Endometrial microvascular endothelial cells (primary cell): ENCODE data around the gene ARHGAP30. TPM values are rescaled to one million over a fixed set of nuclear protein-coding genes. Genes with fewer than 3 reads are reported as not detected.
"Not testable (repeated sequence)": the region's sequence is repeated elsewhere in the genome, so short reads cannot be mapped to it uniquely, and the experiment has no call there.

ENCODE experiments used
- in situ Hi-C: cut with HindIII; loops from 2 replicates; pipeline ENCODE4 v1.10.0; 2017; ENCODE audit warnings: low sequenced_read_pairs, low pct_unique_long_range_greater_than_20kb; ENCODE audit errors: inconsistent ontology term
- total RNA-seq: library from RNA; depleted of rRNA; stranded (reverse); fragments of >200 nt; gene quantifications from one replicate; pipeline ENCODE4 v1.2.3, GENCODE V29; 2015; ENCODE audit errors: inconsistent ontology term

Gene ARHGAP30, protein sequence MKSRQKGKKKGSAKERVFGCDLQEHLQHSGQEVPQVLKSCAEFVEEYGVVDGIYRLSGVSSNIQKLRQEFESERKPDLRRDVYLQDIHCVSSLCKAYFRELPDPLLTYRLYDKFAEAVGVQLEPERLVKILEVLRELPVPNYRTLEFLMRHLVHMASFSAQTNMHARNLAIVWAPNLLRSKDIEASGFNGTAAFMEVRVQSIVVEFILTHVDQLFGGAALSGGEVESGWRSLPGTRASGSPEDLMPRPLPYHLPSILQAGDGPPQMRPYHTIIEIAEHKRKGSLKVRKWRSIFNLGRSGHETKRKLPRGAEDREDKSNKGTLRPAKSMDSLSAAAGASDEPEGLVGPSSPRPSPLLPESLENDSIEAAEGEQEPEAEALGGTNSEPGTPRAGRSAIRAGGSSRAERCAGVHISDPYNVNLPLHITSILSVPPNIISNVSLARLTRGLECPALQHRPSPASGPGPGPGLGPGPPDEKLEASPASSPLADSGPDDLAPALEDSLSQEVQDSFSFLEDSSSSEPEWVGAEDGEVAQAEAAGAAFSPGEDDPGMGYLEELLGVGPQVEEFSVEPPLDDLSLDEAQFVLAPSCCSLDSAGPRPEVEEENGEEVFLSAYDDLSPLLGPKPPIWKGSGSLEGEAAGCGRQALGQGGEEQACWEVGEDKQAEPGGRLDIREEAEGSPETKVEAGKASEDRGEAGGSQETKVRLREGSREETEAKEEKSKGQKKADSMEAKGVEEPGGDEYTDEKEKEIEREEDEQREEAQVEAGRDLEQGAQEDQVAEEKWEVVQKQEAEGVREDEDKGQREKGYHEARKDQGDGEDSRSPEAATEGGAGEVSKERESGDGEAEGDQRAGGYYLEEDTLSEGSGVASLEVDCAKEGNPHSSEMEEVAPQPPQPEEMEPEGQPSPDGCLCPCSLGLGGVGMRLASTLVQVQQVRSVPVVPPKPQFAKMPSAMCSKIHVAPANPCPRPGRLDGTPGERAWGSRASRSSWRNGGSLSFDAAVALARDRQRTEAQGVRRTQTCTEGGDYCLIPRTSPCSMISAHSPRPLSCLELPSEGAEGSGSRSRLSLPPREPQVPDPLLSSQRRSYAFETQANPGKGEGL
- total RNA-seq: not detected

DNA sequence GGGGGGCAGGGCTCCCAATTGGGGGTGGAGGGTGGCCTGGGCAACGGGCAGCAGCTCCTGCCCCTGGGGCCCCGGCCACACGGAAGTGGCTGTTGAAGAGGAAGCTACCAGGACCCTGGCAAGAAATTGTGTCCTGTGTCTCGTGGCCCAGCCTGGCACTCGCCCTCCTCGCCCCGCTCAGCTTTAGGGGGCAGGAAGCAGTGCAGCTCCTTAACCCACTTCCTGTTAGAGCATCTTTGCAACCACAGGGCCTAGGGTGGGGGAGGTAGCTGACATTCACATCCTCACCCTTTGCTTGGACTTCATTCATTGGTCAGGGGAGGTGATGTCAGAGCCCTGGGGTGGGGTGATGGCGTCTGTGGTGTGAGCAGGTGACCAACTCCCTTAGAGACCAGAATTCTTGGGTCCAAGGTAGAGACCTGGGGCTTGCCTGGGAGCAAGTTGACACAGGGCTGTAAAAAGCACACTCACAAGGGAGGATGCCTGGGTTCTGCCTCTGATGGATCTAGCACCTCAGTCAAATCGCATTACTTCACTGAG, at the start of gene ARHGAP30:
Gene ARHGAP30, minus strand, starts transcription at position 161 of the 540 bp plus-strand sequence. CDS start 267 bp downstream, outside the sequence.
- in situ Hi-C loops: no loop called here

DNA sequence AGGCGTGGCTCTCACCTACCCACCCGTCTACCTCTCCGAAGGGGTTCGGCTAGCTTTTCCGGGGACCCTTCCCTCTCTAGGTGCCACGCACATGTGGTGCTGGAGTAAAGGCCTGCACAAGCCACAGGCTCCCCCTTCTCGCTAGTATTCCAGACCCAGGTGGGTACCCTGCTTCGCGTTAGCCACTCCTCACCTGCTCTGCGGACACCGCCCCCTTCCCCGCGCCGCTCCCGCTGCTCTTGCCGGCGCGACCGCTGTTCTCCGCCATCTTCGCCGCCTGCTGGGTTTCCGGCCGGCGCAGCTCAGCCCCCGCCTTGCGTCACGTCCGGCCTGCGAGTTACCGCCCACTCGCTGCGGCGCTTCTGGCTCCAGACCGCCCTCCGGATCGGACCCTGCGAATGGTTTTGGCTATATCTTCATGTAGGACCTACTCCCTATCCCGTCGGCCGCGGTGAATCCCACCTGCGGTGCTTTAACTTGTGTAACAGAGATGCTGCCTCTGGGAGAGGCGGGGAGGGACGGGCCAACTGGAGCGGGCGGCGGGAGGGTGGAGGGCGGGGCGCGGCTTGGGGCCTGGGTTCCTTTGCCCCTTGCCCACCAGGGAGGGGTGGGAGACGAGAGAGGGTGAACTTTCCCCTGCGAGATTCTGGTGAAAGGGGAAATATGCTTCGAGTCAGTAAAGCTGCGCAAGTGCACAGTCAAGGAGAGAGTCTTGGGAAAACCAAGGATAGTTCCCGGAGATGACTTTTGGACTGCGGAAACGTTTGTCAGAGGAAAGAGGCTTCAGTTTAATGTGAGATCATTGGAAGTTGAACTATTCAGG, 48.3 kb upstream of the ARHGAP30 start, which contains the start of the genes NIT1 and PFDN2:
Gene NIT1, plus strand, starts transcription at position 347 of the 823 bp plus-strand sequence. Its CDS starts 72 bp downstream, at position 419.
Gene PFDN2, minus strand, starts transcription at position 279 of the 823 bp plus-strand sequence. Its CDS starts 11 bp downstream, at position 268.
- in situ Hi-C loops: no loop called here

DNA sequence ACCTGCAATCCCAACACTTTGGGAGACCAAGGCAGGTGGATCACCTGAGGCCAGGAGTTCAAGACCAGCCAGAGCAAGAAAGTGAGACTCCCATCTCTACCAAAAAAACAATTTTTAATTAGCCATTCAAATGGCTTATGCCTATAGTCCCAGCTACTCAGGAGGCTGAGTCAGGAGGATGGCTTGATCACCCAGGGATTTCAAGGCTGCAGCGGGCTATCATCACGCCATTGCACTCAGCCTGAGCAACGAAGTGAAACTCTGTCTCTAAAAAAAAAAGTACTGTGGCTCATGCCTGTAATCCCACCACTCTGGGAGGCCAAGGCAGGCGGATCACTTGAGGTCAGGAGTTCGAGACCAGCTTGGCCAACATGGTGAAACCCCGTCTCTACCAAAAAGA, 46.3 kb upstream of the ARHGAP30 start:
- in situ Hi-C loops: not testable (repeated sequence)

GRCh38 chr1:161115132-161115711, 45.5 kb upstream of the ARHGAP30 start:
- in situ Hi-C loops: no loop called here

- in situ Hi-C loops: no loop called here
These were observed 44.9 kb upstream of the ARHGAP30 start for GRCh38 chr1:161114556-161114955.

DNA sequence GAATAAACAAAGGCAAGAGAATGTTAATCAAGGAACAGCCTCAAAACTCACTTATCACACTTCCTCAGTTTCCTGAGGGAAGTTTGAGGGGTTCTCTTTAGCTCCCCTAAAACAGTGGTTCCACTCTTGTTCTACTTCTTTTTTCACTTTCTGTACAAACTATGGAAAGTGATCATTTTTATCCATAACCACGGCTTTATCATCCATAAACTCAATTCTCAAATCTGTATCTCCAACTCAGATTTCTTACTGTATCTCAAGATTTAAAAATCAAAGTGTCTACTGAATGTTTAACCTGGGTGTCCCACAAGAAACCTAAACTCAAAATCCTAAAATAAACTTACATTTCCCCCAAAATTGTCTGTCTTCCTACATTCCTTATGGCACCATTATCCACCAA, 44.2 kb upstream of the ARHGAP30 start:
- in situ Hi-C loops: no loop called here

GRCh38 chr1:161111527-161111926, 41.8 kb upstream of the ARHGAP30 start:
- in situ Hi-C loops: no loop called here

DNA sequence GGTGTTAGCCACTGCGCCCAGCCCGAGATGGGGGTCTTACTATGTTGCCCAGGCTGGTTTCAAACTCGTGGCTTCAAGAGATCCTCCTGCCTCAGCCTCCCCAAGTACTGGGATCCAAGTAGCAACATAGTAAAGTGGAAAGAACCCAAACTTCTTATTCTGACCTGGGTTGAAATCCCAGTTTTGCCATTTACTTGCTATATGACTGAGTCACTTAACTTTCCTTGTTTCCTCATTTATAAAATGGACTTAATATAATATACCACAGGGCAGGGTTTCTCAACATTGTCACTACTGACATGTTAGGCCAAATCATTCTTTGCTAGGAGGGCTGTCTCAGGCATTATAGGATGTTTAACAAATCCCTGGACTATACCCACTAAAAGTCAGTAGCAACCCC, 41.4 kb upstream of the ARHGAP30 start:
- in situ Hi-C loops: no loop called here

GRCh38 chr1:161106431-161106830, 36.7 kb upstream of the ARHGAP30 start:
- in situ Hi-C loops: no loop called here

- in situ Hi-C loops: no loop called here
These were observed 30.9 kb upstream of the ARHGAP30 start for GRCh38 chr1:161100556-161100955.

GRCh38 chr1:161099090-161099802, 29.6 kb upstream of the ARHGAP30 start:
- in situ Hi-C loops: loop anchor here (10.0 kb wide), 1 partner anchor 54 kb away; the partner anchor contains the start of gene USF1

DNA sequence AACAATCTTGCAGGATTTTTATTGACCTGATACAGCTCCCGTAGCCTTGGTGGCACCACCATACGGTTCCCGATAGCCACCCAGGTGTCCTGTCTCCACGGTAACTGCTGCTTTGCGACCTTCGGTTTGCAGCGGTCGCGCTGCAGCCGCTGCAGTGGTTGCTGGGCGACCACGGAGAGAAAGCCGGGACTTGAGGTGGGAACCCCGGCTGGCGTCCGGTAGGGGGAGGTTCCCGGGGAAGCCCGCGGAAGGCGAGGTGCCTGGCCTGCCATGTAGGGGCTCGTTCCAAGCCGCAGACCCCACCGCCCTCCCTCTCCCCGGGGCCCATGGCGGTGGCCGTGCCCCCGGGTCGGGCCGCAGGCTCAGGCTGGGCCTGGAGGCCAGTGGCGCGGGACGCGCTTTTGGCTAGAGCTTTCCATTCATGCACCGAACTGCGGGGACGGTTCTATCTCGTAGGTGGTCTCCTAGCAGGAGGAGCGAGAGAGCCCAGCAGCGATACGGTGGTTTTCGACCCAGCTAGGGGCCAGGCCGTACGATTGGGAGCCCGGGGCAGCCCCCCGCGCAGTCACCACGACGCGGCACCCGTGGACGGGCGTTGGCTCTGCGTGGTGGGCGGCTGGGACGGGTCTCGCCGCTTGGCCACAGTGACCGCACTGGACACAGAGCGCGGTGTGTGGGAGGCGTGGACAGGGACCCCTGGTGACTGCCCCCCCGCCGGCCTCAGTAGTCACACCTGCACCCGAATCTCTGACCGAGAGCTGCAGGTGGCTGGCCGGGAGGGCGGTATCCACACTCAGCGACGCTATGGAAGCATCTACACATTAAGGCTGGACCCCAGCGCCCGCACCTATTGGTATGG, 28.7 kb upstream of the ARHGAP30 start, which contains the start of gene KLHDC9:
Gene KLHDC9, plus strand, starts transcription at position 152 of the 859 bp plus-strand sequence. Its CDS starts 175 bp downstream, at position 327.
- in situ Hi-C loops: loop anchor here (10.0 kb wide), 1 partner anchor 54 kb away; the partner anchor contains the start of gene USF1

DNA sequence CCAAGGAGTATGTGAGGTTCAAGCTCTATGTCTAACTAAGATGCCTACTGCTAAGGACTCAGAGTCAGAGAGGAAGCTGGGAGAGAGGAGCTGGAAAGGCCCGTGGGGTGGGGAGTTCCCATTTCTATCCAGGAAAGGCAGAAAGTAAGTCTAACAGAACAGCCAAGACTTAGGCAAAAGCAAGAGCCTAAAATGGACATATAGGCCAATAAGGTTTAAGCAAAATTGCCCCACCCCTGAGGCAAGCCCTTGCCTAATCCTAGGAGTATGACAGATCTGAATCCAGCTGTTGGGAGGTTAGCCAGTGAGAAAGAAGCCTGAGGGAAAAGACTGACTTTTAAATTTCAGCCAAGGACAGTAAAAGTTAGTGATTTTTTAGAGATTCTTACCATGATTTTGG, 26.8 kb upstream of the ARHGAP30 start:
- in situ Hi-C loops: loop anchor here (10.0 kb wide), 1 partner anchor 52 kb away; the partner anchor contains the start of gene USF1

DNA sequence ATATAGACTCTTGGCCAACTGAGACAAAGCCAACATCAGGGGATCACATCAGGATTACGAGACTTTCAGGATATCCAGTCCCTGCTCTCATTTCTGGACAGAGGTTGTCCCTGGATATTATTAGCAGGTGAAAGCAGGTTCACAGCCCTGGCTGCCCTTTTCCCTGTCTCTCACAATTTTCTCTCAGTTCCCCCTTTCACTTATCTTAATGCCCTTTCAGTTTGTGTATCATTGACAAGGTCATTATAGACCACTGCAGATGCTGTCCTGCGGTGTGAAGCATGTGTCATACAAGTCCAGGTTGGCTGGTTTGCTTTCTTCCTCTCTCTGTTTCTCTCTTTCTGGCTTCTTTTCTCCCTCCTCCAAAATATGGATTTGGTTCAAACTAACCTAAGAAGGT, 26.3 kb upstream of the ARHGAP30 start:
- in situ Hi-C loops: loop anchor here (10.0 kb wide), 1 partner anchor 51 kb away; the partner anchor contains the start of gene USF1

DNA sequence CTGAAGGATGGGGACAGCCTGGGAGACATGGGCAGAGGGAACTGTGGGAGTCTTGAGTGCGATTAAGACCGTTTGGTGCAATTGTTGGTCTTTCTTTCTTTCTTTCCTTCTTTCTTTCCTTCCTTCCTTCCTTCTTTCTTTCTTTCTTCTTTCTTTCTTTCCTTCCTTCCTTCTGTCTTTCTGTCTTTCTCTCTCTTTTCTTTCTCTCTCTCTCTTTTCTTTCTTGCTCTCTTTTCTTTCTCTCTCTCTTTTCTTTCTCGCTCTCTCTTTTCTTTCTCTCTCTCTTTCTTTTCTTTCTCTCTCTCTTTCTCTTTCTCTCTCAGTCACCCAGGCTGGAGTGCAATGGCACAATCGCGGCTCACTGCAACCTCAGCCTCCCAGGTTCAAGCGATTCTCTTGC, 25.5 kb upstream of the ARHGAP30 start:
- in situ Hi-C loops: loop anchor here (10.0 kb wide), 1 partner anchor 50 kb away; the partner anchor contains the start of gene USF1

GRCh38 chr1:161094481-161094880, 24.8 kb upstream of the ARHGAP30 start:
- in situ Hi-C loops: loop anchor here (10.0 kb wide), 1 partner anchor 50 kb away; the partner anchor contains the start of gene USF1
